ENCODE data around the gene IGSF9. TPM values are rescaled to one million over a fixed set of nuclear protein-coding genes. Genes with fewer than 3 reads are reported as not detected.

IGSF9 gene
- total RNA-seq, 1 experiment from 2014 or later, result 15.6 TPM

- Histone ChIP-seq H3K27ac (ENCODE audit: low read length) (no peak overlapping the region), H3K9me2 (replicated peaks; ENCODE audit: low read length) (no peaks in the 10 kb centered on the region), H4K20me1 (ENCODE audit: low read length) (no peaks in the 10 kb centered on the region), H3K27me3 (ENCODE audit: low read length) (peaks cover 3% of the 10 kb centered on the region; the same call in 1 of the 2 replicates), H3K4me3 (ENCODE audit: low read length) (no peak overlapping the region), H3K4me1 (ENCODE audit: insufficient read depth, low read length) (no peaks in the 10 kb centered on the region), H3K36me3 (ENCODE audit: low read depth, low read length) (no peaks in the 10 kb centered on the region), H3K4me2 (ENCODE audit: low read length) (no peak overlapping the region), H3F3A (ENCODE audit: low read length, unreplicated experiment) (no peaks in the 10 kb centered on the region), H2AFZ (ENCODE audit: low read length) (no peak overlapping the region), H3K79me2 (ENCODE audit: low read length) (no peaks in the 10 kb centered on the region), H3K9me3 (ENCODE audit: low read length) (no peaks in the 10 kb centered on the region), H3K9ac (ENCODE audit: low read length) (no peak overlapping the region)
- CTCF ChIA-PET, result no interaction called here
- DNase-seq (no peak), ATAC-seq (no peak)
- BruUV-seq (replicated peaks), result no TSS peak
- TF ChIP-seq EZH2phosphoT487 (IDR thresholded peaks at IDR 0.05; ENCODE audit: borderline replicate concordance, low read length) (no peak), EZH2 (IDR thresholded peaks at IDR 0.05; ENCODE audit: low read length, unreplicated experiment) (no peak), CTCF (conservative IDR thresholded peaks at IDR 0.05; ENCODE audit: low read depth, low read length) (no peak)
- POLR2A ChIA-PET (ENCODE audit: unreplicated experiment), result no interaction called here
- intact Hi-C loops (cut with micrococcal nuclease), result no loop called here
Measured at GRCh38 chr1:159972443-159973205, 27.2 kb upstream of the IGSF9 start.

DNA sequence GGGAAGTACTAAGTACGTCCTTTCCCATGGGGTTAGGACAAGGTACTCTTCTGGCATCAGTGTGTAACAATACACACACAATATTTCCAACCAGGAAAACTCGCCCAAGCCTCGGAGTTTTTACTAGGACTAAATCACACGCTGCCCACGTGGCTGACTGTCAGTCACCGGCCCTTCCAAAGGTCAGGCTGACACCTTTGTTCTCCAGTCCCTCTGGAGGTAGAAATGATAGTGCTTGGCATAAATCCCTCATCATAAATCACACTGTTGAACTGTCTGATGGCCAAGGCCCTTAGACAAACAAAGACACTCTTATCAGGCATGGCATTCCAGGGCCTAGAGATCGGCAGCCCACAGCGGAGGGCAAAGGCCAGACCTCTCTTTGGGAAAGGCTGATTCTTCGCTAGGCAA lies 25.5 kb upstream of the IGSF9 start:
- ChIA-PET CTCF (interaction anchor here (0.5 kb wide), 1 partner anchor 81 kb away, joined by 5 read pairs; no protein-coding TSS in a partner anchor), POLR2A (ENCODE audit: unreplicated experiment) (no interaction called here)
- Histone ChIP-seq H3K4me3 (ENCODE audit: low read length) (no peak overlapping the region), H3K4me2 (ENCODE audit: low read length) (no peak overlapping the region), H3K79me2 (ENCODE audit: low read length) (no peaks in the 10 kb centered on the region), H3K27ac (ENCODE audit: low read length) (no peak overlapping the region), H4K20me1 (ENCODE audit: low read length) (no peaks in the 10 kb centered on the region), H3F3A (ENCODE audit: low read length, unreplicated experiment) (no peaks in the 10 kb centered on the region), H3K36me3 (ENCODE audit: low read depth, low read length) (no peaks in the 10 kb centered on the region), H3K27me3 (ENCODE audit: low read length) (peaks cover 3% of the 10 kb centered on the region; the same call in 1 of the 2 replicates), H3K9me3 (ENCODE audit: low read length) (no peaks in the 10 kb centered on the region), H3K9ac (ENCODE audit: low read length) (no peak overlapping the region), H2AFZ (ENCODE audit: low read length) (no peak overlapping the region), H3K9me2 (replicated peaks; ENCODE audit: low read length) (no peaks in the 10 kb centered on the region), H3K4me1 (ENCODE audit: insufficient read depth, low read length) (no peaks in the 10 kb centered on the region)
- ATAC-seq (no peak), DNase-seq (no peak)
- no TSS peak for BruUV-seq (replicated peaks)
- TF ChIP-seq EZH2phosphoT487 (IDR thresholded peaks at IDR 0.05; ENCODE audit: borderline replicate concordance, low read length), result no peak
- TF ChIP-seq CTCF (conservative IDR thresholded peaks at IDR 0.05; ENCODE audit: low read depth, low read length), result no peak
- TF ChIP-seq EZH2 (IDR thresholded peaks at IDR 0.05; ENCODE audit: low read length, unreplicated experiment), result no peak
- intact Hi-C loops (cut with micrococcal nuclease), result no loop called here

GRCh38 chr1:159968901-159969300 lies 23.5 kb upstream of the IGSF9 start:
- TF ChIP-seq EZH2 (IDR thresholded peaks at IDR 0.05; ENCODE audit: low read length, unreplicated experiment) (no peak), EZH2phosphoT487 (IDR thresholded peaks at IDR 0.05; ENCODE audit: borderline replicate concordance, low read length) (no peak), CTCF (conservative IDR thresholded peaks at IDR 0.05; ENCODE audit: low read depth, low read length) (no peak)
- no peaks in the 10 kb centered on the region for H3F3A ChIP-seq (ENCODE audit: low read length, unreplicated experiment)
- H4K20me1 ChIP-seq (ENCODE audit: low read length), result no peaks in the 10 kb centered on the region
- H3K27me3 ChIP-seq (ENCODE audit: low read length), result no peaks in the 10 kb centered on the region
- H3K27ac ChIP-seq (ENCODE audit: low read length), result no peak overlapping the region
- H3K4me3 ChIP-seq (ENCODE audit: low read length), result no peak overlapping the region
- H3K4me2 ChIP-seq (ENCODE audit: low read length), result no peak overlapping the region
- no peaks in the 10 kb centered on the region for H3K4me1 ChIP-seq (ENCODE audit: insufficient read depth, low read length)
- no peak for ATAC-seq
- intact Hi-C loops (cut with micrococcal nuclease), result no loop called here
- no peak overlapping the region for H3K9ac ChIP-seq (ENCODE audit: low read length)
- ChIA-PET POLR2A (ENCODE audit: unreplicated experiment) (no interaction called here), CTCF (no interaction called here)
- H3K79me2 ChIP-seq (ENCODE audit: low read length), result no peaks in the 10 kb centered on the region
- no peaks in the 10 kb centered on the region for H3K9me3 ChIP-seq (ENCODE audit: low read length)
- H2AFZ ChIP-seq (ENCODE audit: low read length), result no peak overlapping the region
- H3K9me2 ChIP-seq (replicated peaks; ENCODE audit: low read length), result no peaks in the 10 kb centered on the region
- no peak for DNase-seq
- H3K36me3 ChIP-seq (ENCODE audit: low read depth, low read length), result no peaks in the 10 kb centered on the region
- no TSS peak for BruUV-seq (replicated peaks)

Data from PC-3 (cell line).